Cerebellar cortex (tissue), 1 donor: Measurements from ENCODE around the gene ACOXL.
"Not testable (repeated sequence)": the region's sequence is repeated elsewhere in the genome, so short reads cannot be mapped to it uniquely, and the experiment has no call there.

ENCODE experiments used
- DNase-seq: peaks from one replicate; pipeline ENCODE4 v3.0.0-alpha.2; 2015; ENCODE audit warnings: low spot score

ACOXL gene

DNA sequence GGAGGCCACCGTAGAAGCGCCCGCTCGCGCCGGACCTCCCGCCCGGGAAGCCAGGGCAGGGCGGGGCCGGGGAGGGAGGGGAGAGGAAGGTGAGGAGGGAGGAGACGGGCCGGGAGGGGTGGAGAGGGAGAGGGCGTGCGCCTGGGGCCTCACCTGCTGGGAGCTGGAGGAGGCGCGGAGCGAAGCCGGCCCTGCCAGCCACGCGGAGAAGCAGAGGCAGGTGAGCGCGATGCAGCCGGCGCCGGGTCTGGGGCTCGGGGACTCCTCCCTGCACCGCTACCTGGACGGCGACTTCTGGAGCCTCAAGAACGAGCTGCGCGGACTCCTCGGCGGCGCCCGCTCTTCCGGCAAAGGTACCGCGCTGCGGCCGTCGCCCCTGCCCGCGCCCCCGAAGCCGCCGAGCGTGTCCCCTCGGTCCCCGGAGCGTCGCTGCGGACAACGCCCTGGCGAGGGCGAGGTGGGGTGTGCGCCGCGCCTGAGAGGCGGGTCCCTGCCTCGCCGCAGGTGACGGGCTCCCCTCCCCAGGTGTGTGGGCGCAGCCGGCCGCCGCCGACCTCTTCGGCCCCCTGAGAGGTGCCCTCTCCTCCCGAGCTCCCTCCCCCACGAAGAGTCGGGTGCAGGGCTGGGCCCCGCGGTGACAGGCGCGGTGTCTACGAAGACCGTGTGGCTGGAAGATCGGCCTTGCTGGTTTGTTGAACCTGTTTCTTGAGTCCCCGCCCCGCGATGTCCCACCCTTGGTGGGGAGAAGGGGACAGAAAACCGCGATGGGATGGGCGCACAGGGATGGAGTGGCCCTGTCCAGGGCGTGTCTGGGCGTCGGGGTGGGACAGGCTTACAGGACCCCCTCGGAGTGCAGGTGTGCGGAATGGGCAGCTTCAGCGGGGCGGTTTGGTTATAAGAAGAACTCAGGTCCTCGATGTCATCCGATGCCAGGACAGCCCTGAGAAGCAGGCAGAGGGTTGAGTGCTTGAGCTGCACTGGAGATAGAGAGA, at the start of gene ACOXL:
TSS of gene ACOXL (plus strand) at position 152 of the 992 bp plus-strand sequence. CDS start 35,817 bp downstream, outside the sequence.
- no peak for DNase-seq

DNA sequence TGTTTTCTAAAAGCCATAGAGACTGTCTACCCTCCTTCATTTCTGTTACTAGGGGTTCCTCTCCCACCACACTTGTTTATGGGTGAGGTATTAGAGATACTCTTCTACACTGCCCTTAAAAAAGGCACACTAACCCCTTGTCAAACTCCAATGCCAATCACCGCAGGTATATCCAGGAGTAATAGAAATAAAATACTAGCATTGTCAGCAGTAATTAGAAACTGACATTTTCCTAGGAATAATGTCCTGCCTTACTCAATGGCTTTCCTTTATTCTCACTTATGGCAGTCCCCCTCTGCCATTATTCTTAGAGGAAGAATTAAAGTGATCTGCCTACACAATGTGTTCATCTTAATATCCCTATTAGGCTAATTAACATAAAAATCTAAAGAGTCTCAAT, 49.5 kb upstream of the ACOXL start:
- no peak for DNase-seq

DNA sequence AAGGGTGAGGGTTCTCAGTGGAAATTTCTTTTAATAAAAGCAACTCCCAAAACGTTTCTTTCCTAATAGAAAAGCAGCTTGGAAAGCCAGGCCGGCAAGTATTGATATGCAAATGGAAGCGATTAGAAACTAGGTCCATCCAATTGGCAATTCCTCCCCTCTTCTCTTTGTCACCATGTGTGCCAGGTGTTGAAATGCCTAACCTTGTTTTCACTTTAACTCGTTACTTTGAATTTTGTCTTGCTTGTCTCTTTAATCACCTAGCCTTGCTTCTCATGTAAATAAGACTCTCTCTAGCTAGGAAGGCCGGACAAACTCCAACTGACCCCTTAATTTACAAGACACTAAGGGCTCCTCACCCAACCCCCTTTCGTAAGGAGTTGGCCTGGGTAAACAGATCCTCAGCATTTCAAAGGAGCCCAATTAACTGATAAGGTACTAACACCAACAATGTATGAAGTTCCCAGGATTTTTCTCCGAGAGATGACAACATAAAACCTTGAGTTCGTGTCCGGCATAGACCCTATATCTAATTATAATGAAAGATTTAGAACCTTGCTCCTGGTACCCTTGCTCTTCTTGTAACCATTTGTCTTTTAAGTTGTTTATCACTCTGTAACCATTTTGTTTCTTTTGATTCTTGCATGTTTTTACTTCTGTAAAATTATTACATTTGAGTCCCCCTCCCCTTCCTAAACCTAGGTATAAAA, 44.4 kb upstream of the ACOXL start:
- not testable (repeated sequence) for DNase-seq

DNA sequence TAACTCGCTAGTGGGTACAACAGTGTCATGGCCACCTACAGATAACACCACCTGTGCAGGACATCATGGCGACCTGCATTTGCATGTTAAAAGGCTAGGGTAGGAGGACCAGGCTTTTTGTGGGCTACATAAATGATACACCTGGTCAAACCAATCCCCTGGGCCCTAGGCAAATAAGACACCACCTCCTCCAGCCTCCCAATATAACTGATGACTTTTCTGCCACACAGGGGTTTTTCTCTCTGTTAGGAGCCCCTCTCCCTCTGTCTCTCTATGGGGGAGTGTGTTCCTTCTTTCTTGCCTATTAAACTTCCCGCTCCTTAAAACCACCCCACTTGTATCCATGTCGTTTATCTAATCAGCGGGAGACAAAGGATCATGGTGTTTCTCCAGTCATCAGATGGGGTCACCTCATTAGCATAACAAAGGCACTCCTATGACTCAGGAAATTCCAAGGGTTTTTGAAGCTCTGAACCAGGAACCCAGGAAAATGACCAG, 43.7 kb upstream of the ACOXL start:
- no peak for DNase-seq

DNA sequence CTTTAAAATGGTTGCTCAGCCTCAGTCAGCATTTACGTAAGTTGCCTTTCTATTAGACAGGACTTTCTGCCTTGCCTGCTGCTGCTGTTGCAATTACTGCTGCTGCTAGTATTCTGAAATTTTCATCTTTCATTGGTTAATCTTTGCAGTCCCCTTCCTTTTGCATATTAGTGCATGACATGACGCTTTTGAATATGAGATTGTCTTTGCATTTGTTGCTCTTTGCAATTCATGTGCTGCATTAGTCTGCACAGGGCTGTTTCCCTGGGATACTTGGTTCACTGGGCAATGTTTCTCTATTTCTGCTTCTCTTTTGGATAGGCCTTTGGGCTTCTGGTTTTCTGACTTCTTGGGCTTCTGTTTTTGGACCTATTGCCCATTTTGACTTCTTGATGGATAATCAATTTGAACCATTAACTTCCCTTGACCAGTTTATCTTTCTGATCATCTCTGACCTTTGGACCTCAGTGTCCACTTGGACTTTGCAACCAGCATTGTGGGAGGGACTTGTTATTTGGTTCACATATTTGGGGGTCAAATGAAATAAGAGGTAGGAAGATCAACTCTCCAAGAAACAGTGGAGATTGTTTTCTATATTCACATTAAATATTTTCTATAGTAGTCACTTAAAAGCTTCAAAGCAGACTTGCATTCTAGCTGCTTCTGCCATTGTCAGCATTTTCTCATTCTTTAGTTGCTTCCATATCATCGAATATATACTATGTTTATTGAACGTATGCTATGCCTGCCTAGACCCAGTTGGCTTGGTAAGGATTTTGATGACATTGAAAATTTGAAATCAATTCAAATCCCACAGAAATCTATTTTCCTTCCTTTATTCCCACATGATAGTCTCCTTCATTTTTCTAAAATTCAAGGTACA, 42.0 kb upstream of the ACOXL start:
- no peak for DNase-seq

DNA sequence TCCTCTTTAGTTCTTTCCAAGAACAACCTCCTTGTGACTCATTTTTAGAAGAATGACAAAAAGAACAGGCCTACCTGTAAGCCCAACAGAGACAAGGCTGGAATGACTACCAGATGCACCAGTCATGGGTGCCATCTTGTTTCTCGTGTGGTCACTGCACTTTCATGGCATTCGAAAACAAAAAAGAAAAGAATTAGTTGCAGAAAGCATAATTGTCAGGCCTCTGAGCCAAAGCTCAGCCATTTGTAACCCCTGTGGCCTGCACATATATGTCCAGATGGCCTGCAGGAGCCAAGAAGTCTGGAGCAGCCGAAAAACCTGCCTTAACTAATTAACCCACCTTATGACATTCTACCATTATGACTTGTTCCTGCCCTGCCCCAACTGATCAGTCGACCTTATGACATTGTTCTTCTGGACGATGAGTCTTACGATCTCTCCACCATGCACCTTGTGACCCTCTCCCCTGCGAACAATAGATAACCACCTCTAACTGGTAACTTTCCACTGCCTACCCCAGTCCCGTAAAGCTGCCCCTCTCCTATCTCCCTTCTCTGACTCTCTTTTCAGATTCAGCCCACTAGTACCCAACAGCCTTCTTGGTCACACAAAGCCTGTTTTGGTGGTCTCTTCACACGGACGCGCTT, 40.6 kb upstream of the ACOXL start:
- DNase-seq: no peak

DNA sequence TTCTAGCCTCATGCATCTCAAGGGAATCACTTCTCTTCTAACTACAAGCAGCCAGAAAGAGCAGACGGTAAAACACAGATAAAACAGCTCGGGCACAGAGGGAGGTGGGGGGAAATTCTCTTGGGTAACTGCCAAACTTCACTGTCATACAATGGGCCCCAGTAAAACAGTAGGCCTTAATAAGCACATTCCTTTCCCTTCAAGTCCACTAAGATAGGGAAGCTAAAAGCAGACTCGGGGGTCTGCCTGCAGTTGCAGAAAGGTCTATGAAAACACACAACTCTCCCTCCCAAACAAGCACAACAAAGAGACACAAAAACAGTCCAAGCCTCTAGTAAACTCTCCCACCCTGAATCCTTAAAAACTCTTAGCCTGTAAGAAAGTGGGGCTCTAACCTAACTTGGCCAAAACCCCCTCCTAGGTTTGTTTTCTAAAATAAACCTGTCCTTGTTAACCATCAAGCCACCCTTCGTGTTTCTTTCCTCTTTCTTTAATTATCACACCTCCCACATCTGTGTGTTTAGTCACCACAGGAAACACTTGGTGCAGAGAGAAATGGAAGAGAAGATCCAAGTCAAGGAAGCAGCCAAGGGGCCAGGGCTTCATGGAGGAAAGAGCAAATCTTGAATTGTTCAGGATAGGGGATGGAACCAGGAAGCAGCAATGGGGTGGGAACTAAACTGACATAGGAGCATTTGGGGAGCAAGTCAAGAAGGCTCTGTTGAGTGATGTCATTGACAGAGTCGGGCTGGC, 37.1 kb upstream of the ACOXL start:
- DNase-seq: not testable (repeated sequence)

DNA sequence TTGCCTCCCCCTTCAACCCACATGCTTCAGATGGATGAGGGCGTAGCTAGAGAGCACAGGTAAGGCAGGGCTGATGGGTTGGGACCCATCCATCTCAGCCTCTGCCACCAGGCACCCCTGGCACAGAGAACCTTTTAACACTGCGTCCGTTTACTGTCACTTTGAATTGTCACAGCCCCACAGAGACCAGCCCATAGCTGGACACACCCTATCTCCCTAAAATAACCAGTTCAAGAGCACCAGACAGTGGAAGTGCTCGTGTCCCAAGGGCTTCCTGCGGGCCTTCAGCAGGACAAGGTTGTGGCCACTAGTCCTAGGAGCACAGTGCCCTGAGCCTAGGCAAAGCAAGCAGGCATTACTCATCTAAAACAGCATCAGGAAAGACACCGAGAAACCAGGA, 34.1 kb upstream of the ACOXL start:
- not testable (repeated sequence) for DNase-seq

DNA sequence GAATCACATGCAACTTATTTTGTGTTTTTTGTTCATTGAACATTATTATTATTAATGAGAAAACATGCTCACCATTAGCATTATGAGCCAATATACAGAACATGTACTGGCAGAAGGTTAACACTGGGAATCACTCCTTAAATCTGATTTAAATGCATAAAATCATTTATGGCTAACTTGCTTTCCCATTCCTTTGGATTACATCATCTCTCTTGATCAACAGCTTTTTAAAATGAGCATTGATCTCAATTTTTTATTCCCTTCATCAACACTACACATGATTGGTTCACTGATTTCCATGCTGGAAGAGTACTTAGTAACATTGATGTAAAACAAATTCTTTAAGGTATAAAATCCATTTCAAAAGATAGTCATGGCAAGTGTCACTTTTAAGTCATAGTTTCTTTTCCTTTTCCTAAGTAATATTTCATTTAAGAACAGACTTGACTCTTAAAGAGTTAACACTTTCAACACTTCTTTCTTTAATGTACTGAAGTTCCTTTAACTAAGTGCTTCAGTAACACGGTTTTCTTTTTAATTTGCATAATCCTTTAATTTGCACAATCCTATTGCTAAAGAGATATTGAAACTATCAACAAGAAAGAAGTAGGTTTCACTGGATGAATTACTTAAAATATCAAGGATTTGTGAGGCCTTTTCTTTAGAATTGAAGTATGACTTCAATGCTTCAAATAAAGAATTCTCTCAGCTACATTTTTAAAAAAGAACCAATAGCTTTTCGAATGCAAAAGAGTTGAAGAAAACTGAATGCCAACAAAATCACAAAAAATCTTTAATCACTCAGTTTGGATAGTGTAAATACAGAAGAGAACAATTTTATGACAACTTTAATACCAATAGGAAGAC, 29.6 kb upstream of the ACOXL start:
- DNase-seq: no peak

DNA sequence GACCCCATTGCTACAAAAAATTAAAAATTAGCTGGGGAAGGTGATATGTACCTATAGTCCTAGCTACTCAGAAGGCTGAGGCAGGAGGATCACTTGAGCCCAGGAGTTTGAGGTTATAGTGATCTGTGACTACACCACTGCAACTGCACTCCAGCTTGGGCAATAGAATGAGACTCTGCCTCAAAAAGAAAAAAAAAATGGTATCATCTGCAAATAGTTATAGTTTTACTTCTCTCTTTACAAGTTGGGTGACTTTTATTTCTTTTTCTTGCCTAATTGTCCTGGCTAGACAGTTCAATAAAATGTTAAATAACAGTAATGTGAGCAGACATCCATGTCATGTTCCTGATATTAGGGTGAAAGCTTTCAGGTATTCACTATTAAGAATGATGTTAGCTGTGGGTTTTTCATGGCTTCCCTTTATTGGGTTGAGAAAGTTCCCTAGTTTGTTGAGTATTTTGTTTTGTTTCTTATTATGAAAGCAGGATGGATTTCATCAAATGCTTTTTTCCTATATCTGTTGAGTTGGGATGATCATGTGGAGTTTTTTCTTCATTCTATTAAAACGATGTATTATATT, 24.9 kb upstream of the ACOXL start:
- no peak for DNase-seq

DNA sequence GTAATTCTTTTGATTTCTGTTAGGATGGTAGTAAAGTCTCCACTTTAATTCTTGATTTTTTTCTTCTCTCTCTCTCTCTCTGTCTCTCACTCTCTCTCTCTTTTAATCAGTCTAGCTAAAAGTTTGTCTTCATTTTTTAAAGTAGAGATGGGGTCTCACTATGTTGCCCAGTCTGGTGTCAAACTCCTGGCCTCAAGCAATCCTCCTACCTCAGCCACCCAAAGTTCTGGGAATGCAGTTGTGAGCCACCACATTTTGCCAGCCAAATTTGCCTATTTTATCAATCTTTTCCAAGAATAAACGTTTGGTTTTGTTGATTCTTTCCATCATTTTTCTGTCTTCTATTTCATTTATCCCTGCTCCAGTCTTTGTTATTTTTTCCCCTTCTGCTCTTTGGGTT, 23.9 kb upstream of the ACOXL start:
- no peak for DNase-seq

DNA sequence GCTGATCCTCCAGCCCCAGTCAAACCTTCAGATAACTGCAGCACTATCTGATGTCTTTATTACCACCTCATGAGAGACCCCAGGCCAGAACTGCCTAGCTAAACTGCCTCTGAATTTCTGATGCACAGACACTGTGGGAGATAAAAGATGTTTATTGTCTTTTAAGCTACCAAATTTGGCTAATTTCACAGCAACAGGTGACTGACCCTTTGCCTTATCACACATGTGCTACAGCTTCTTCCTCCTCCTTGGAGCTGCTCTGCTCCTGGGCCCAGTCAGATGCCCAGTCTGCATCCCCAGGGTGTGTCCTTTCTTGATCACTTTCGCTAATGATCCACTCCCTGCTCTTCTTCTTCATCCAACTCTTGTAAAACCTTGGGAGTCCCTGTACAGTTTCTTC, 19.6 kb upstream of the ACOXL start:
- no peak for DNase-seq

DNA sequence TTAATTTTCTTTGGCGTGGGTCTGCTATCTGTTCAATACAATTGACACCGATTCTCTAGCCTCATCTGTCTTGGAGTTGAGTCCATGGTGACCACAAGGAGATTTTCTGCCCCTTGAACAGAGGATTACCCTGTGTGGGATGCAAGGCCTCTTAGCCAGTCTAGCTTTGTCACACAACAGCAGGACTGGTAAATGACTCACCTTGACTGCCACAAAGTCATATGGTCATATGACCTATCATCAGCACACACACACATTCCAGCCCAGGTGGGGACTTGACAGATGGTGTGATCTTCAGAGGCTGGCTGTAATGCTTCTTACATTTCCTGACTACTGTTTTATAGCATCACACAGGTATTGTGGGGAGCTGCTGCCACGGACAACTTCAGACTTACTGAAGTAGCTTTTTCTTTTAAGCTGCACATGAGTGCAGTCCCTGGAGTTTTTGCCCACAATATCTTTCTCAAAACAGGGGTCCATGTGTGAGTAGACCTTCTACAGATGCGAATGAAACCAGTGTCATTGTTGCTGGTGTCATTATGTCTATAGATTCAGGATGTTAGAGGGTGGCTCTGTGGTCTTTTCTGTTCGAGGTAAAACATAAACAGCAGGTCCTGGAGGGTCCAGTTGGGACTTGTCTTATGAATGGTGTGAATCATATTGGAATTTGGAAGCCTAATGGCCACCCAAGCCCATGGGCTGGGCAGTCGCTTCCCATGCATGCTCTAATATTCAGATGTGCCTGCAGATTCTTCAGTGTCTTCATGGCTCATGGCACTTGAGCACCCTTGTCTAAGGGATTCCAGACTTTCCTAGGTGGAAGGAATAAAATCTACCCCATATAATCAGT, 18.6 kb upstream of the ACOXL start:
- no peak for DNase-seq

DNA sequence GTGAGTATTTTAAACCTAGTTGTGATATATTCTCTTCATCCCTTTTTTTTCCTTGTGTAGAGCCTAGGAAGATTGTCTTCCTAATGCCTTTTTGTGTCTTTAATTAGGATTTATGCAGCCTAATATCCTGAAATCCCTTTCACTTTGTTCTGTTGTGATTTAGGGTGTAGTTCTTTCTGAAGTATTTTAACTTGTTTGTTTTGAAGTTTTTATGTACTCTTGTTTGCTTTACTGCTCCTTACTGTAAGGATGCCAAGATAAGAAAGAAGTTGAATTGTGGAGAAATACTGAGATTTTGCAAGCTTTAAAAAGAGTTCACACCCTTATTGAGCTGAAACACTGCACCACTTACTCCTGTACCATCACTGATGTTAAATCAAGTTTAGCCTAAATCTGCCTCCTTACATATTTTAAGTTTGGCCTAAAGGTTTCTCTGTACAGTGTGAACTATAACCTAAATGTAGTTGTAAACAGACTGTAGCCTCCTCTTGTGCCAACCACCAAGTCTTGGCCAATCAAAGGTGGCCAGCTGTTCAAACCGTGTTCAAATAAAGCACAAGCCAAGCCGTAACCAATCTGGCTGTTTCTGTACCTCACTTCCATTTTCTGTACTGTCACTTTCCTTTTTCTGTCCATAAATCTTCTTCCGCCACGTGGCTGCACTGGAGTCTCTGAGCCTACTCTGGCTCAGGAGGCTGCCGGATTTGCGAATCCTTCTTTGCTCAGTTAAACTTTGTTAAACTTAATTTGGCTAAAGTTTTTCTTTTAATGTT, 17.7 kb upstream of the ACOXL start:
- DNase-seq: no peak

DNA sequence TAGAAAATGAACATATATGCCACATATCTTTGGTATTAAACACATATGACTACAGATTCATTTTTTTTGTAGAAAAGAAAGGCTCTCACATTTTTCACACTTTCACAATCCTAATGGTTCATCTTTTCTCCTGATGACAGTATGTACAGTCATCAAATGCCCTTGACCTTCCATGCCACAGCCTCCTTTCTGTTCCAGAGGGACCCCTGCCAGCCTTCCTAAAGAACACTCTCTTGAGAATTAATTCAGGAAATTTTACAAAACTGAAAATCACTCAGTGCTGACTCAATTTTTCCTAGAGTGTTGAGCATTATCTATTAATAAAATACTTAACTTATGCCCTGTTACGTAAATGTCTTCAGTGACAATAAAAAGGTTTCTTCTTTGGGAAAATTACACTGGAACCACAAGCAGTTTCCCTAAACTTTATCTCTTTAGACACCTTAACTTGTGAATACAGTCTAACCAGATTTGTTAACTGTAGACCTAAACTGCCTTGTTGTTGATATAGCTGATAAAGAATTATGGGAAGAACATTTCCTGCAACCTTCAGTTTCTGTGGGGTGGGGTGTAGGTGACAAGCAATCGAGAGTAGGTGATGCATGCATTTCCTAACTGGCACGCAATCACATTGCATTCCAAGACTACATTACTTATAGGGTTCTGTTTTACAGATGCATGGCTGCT, 15.3 kb upstream of the ACOXL start:
- no peak for DNase-seq

DNA sequence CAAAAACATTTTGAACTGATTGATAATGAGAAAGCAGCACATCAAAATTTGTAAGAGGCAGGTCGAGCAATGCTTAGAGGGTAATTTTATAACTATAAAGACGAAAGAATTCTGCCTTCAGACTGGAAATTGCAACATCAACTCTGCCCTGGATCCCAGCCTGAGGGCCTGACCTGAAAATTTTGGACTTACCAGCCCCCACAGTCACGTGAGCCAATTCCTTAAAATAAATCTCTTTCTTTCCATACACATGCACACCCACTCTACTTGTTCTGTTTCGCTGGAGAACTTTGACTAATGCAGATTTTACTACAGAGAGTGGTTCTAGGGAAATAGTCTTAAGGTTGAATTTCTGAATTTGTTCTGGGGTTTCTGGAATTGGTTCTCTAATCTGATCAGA, 14.6 kb upstream of the ACOXL start:
- no peak for DNase-seq

DNA sequence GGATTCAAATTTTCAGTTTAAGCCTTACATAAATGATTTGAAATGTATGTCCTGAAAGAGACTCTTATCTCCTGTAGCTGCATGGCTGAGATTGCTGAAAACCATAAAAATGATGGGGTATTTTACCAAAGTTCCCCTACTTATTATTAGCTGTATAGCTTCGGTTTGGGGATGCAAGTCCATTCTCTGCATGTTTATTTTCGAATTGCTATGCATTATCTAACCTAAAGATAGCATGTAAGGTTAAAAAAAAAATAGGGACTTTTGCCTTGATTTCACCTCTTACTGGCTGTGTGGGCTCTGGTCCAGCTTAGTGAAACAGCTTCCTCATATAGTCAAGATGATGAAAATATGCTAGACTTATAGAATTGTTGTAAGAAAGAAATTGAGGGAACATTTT, 14.0 kb upstream of the ACOXL start:
- no peak for DNase-seq
